Mesothelial cell of epicardium (in vitro differentiated cells): ENCODE measurements around the gene TP73. TPM values are rescaled to one million over a fixed set of nuclear protein-coding genes. Genes with fewer than 3 reads are reported as not detected.

Source experiments
- DNase-seq, 2 experiments: peaks; one replicate each; pipeline ENCODE4 v3.0.0; 2021; ENCODE audit warnings: low spot score in 2 of 2; ENCODE audit not compliant: unreplicated experiment in 2 of 2
- H3K27ac Mint-ChIP-seq: 2 replicates; pipeline ENCODE4 v1.8.0; 2021; ENCODE audit warnings: mixed read lengths
- H3K27me3 Mint-ChIP-seq: 2 replicates; pipeline ENCODE4 v1.8.0; 2021; ENCODE audit warnings: low read depth, mixed read lengths
- H3K36me3 Mint-ChIP-seq: 2 replicates; pipeline ENCODE4 v1.8.0; 2021; ENCODE audit warnings: mixed read lengths
- H3K4me1 Mint-ChIP-seq: 2 replicates; pipeline ENCODE4 v1.8.0; 2021; ENCODE audit warnings: mixed read lengths
- H3K4me3 Mint-ChIP-seq: 2 replicates; pipeline ENCODE4 v1.8.0; 2021; ENCODE audit warnings: mild to moderate bottlenecking, moderate library complexity, mixed read lengths
- H3K9me3 Mint-ChIP-seq: 2 replicates; pipeline ENCODE4 v1.8.0; 2021; ENCODE audit warnings: mixed read lengths
- total RNA-seq: library from RNA; stranded (reverse); gene quantifications from 3 replicates; pipeline ENCODE4 v1.2.1, GENCODE V29; 2021
- TF ChIP-seq, protein P1 (sequence below): fragments of 200-600 bp; sonication (generic); IDR thresholded peaks from one replicate; pipeline ENCODE4 v1.5.0; 2021; ENCODE audit warnings: antibody characterized with exemption; ENCODE audit not compliant: unreplicated experiment

Gene TP73
- total RNA-seq, 1 donor from 2014 or later: 1.4 TPM

DNA sequence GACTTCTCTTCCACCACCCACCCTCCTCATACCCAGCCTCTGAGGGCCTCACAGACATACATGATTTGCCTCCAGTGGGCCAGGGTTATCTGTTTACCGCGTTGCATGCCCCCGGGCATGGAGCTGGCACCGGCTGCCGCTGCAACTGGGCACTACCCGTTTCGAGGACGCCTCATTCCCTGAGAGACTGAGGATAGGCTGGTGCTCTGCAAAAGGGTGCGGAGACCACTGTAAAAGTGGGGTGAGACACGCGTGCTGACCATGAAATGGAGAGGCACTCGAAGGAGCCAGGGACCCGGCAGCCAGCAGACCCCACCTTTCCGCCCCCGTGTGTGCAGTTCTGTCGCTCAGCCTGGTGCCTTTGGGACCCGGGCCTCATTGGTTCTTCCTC lies 20.6 kb downstream of the TP73 start:
- H3K36me3 Mint-ChIP-seq: no peaks in the 10 kb centered on the region
- H3K4me3 Mint-ChIP-seq: no peak overlapping the region
- peaks cover 46% of the 10 kb centered on the region for H3K27me3 Mint-ChIP-seq
- H3K27ac Mint-ChIP-seq: no peak overlapping the region
- H3K4me1 Mint-ChIP-seq: peaks cover 9% of the 10 kb centered on the region
- TF ChIP-seq, protein P1, sequence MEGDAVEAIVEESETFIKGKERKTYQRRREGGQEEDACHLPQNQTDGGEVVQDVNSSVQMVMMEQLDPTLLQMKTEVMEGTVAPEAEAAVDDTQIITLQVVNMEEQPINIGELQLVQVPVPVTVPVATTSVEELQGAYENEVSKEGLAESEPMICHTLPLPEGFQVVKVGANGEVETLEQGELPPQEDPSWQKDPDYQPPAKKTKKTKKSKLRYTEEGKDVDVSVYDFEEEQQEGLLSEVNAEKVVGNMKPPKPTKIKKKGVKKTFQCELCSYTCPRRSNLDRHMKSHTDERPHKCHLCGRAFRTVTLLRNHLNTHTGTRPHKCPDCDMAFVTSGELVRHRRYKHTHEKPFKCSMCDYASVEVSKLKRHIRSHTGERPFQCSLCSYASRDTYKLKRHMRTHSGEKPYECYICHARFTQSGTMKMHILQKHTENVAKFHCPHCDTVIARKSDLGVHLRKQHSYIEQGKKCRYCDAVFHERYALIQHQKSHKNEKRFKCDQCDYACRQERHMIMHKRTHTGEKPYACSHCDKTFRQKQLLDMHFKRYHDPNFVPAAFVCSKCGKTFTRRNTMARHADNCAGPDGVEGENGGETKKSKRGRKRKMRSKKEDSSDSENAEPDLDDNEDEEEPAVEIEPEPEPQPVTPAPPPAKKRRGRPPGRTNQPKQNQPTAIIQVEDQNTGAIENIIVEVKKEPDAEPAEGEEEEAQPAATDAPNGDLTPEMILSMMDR: no peak
- no peak for DNase-seq
- H3K9me3 Mint-ChIP-seq: no peaks in the 10 kb centered on the region

DNA sequence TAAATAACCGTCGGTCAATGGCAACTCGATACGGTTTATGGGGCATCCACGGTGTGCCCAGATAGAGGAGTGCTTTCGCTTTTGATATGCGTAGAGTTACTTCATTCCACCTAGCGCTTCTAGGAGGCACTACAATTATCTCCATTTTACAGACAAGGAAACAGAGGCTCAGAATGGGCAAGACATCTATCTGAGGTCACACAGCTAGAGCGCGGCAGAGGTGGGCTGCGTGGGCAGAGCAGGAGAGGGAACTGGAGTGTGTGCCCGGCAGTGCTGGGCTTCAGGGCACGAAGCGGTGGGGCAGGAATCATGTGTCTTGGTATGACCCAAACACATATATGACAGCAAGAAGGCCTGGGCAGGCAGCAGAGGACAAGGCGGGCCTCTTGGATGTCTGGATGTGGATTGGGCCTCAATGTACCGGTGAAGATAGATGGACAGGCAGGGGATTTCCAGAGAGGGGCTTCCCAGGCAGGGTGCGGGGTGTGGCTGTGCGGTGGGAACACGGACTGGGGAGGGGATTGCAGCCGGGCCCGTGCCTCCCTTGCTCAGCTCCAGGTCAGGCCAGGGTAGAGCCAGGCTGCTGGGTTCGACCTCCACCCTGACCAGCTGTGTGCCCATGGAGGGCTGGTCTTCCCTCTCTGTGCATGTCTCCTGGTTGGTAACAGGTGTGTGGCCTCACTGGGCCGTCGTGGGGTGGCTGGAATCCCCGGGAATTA lies 21.2 kb downstream of the TP73 start:
- H3K4me1 Mint-ChIP-seq: peaks cover 8% of the 10 kb centered on the region
- TF ChIP-seq, protein P1: no peak
- no peak for DNase-seq
- no peaks in the 10 kb centered on the region for H3K9me3 Mint-ChIP-seq
- H3K4me3 Mint-ChIP-seq: no peak overlapping the region
- no peaks in the 10 kb centered on the region for H3K36me3 Mint-ChIP-seq
- peaks cover 44% of the 10 kb centered on the region for H3K27me3 Mint-ChIP-seq
- H3K27ac Mint-ChIP-seq: no peak overlapping the region

DNA sequence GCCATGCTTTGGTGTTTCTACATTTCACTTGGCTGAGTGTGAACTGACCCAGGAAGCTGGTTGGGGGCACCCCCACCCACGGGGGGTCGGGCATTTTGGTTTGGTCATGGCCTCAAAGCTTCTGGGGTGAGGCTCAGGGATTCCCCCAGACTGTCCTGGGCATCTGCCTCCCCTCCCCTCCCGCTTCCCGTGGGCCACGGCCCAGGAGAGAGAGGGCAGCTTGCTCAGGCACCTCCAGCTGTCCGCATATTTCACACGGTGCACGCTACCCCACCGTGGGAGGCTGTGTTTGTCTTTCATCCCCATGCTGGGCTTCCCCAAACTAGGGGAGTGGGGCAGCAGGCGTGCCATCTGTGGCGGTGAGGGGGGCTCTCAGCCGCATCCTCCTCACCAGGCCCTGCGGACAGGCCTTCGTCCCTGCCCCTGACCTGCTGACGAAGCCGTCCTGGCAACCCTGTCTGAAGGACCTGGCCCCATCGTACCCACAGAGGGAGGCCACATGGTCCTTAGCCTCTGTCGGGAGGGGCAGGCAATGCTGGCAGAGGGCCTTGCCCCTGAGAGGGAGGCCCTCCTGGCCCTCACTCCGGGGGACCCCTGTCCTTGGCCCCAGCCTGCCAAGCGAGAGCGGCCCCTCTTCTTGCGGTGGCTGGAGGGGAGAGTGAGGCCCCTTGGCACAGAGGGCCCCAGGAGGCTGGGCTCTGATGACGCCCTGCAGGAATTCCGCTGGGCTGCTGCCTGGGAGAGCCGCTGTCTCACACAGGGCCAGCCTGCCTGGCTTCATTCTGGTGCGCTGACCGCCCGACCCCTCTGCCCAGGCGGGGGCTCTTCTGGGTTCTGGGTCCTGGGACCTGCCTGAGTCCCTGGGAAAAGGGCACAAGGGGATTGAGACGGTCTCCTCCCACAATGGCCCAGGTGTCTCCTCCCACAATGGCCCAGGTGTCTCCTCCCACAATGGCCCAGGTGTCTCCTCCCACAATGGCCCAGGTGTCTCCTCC lies 22.1 kb downstream of the TP73 start:
- DNase-seq: no peak
- Mint-ChIP-seq H3K27ac (no peak overlapping the region), H3K4me3 (no peak overlapping the region), H3K4me1 (peaks cover 7% of the 10 kb centered on the region), H3K36me3 (no peaks in the 10 kb centered on the region), H3K27me3 (peaks cover 45% of the 10 kb centered on the region), H3K9me3 (no peaks in the 10 kb centered on the region)
- TF ChIP-seq, protein P1: no peak

DNA sequence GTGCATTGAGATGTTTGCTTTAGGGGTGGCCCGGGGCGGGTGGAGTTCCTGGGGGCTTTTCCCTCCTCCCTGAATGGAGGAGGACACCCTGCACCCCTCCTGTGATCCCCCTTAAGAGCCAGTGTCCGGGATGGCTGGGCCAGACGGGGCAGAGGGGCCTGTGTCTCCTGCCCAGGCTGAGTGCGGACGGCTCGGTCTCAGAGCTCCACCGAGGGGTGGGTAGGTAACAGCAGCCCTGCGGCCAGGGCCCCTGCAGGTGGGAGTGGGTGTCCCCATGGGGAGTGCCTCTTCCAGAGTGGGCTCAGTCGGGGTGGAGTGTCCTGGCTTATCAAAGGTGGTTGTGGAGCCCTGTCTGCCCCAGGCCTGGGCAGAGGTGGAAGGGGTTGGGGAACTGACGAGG lies 23.1 kb downstream of the TP73 start:
- no peak overlapping the region for H3K4me3 Mint-ChIP-seq
- H3K9me3 Mint-ChIP-seq: no peaks in the 10 kb centered on the region
- no peak overlapping the region for H3K27ac Mint-ChIP-seq
- TF ChIP-seq, protein P1: no peak
- H3K36me3 Mint-ChIP-seq: no peaks in the 10 kb centered on the region
- no peak for DNase-seq
- H3K27me3 Mint-ChIP-seq: peaks cover 38% of the 10 kb centered on the region
- peaks cover 7% of the 10 kb centered on the region for H3K4me1 Mint-ChIP-seq

DNA sequence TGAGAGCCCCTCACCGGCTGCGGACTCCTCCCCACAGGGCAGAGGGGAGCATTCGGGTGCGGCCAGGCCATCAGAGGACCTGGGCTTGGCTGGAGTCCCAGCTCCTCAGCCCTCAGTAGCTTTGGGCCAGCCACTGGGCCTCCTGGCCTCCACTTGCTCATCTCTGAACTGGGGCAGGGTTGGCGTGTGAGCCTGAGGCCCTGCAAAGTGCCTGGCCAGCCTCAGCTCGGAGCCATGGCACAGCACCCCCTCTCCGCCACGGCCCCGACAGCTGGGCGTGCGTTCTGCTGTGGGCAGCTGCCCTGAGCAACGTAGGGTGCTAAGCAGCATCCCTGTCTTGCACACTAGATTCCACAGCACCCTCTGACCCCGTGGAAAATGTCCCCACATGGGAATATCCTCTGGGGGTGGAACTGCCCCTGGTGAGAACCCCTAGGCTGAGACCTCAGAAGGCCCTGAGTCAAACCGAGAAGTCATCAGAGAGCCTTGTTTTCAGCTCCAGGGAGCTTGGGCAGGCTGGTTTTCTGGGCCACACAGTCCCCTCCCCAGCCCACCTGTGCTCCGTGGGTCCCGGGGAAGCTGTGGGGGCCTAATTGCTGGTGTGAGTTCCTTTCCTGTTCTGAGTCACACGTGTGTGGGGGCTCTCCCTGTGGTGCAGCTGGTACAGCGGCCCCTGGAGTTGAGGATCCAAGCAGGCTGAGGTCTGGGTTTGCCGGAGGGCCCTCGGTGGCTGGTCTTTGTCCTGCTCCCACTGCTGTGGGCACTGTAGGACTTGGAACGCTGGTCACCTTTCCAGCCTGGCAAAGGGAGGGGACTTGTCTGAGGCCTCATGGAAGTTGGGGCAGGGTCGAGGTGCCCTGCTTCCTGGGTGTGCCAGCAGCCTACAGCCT lies 24.5 kb downstream of the TP73 start:
- Mint-ChIP-seq H3K4me1 (peaks cover 4% of the 10 kb centered on the region), H3K27ac (no peak overlapping the region), H3K9me3 (no peaks in the 10 kb centered on the region), H3K36me3 (no peaks in the 10 kb centered on the region), H3K4me3 (no peak overlapping the region), H3K27me3 (peaks cover 28% of the 10 kb centered on the region)
- no peak for DNase-seq
- TF ChIP-seq, protein P1: no peak
